Neural crest cell (in vitro differentiated cells): Measurements from ENCODE around the gene TBC1D10A. TPM values are rescaled to one million over a fixed set of nuclear protein-coding genes. Genes with fewer than 3 reads are reported as not detected.

Experiments
- DNase-seq: peaks from one replicate; pipeline ENCODE4 v3.0.0; 2021; ENCODE audit warnings: low read depth, mixed read lengths, low spot score
- H3K27ac Mint-ChIP-seq: one replicate; pipeline ENCODE4 v1.8.0; 2021; ENCODE audit warnings: mild to moderate bottlenecking, mixed read lengths; ENCODE audit not compliant: unreplicated experiment
- H3K27me3 Mint-ChIP-seq: 2 replicates; pipeline ENCODE4 v1.8.0; 2021; ENCODE audit warnings: low read depth, mild to moderate bottlenecking, mixed read lengths
- H3K36me3 Mint-ChIP-seq: 2 replicates; pipeline ENCODE4 v1.8.0; 2021; ENCODE audit warnings: low read depth, mild to moderate bottlenecking, mixed read lengths
- H3K4me1 Mint-ChIP-seq: 2 replicates; pipeline ENCODE4 v1.8.0; 2021; ENCODE audit warnings: mixed read lengths
- H3K4me3 Mint-ChIP-seq: one replicate; pipeline ENCODE4 v1.8.0; 2021; ENCODE audit warnings: mild to moderate bottlenecking, mixed read lengths
- H3K9me3 Mint-ChIP-seq: 2 replicates; pipeline ENCODE4 v1.8.0; 2021; ENCODE audit warnings: mixed read lengths
- total RNA-seq: library from RNA; stranded (reverse); gene quantifications from 2 replicates; pipeline ENCODE4 v1.2.1, GENCODE V29; 2021
- TF ChIP-seq, protein P1 (sequence below): fragments of 200-600 bp; sonication (generic); conservative IDR thresholded peaks from 2 replicates; pipeline ENCODE4 v1.5.0; 2021; ENCODE audit warnings: antibody characterized with exemption, mild to moderate bottlenecking

Gene TBC1D10A
- total RNA-seq, 1 donor from 2014 or later, result 8.5 TPM

DNA sequence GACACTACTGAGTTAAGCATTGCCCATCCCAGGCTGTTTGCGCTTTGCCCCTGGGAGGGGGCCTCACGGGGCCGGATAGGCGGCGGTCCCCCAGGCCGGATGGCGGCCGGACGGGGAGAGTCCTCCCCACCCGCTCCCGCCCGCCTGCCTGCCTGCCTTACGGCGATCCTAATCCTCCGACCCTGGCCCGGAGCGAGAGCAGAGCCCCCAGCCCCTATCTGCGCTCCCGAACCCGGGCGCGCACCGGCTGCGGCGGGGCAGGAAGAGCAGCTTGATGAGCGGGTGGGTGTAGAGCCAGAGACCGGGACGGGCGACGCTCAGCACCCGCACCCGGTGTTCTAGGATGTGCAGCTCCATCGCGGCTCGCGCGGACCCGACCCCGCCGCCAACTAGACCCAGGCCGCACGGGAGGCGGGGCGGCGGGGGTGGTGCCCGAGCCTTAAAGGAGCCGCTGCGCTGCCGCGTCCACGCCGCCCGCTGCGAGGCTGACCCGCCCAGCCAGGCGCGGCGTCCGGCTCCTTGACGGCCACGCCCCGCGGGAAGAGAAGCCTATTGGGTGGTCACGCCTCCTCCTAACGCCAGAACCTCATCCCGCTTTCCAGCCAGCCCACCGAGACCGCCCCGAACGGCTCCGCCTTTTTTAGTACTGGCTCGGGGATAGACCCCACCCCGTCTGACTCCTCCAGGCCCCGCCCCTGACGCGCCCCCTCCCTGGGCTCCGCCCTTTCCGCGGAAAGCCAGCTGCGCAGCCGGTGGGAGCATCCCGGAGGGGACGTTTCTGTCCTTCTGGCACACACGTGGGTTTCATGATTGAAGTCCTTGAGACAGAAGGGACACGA, 37.4 kb downstream of the TBC1D10A start, which contains the start of gene CASTOR1:
Gene CASTOR1 (minus strand): TSS at position 365 of the 839 bp plus-strand sequence. CDS start 8 bp downstream, at position 357.
- DNase-seq, result peak; percentile 95
- peaks cover 16% of the 10 kb centered on the region for H3K4me1 Mint-ChIP-seq
- H3K36me3 Mint-ChIP-seq, result no peaks in the 10 kb centered on the region
- TF ChIP-seq, protein P1, sequence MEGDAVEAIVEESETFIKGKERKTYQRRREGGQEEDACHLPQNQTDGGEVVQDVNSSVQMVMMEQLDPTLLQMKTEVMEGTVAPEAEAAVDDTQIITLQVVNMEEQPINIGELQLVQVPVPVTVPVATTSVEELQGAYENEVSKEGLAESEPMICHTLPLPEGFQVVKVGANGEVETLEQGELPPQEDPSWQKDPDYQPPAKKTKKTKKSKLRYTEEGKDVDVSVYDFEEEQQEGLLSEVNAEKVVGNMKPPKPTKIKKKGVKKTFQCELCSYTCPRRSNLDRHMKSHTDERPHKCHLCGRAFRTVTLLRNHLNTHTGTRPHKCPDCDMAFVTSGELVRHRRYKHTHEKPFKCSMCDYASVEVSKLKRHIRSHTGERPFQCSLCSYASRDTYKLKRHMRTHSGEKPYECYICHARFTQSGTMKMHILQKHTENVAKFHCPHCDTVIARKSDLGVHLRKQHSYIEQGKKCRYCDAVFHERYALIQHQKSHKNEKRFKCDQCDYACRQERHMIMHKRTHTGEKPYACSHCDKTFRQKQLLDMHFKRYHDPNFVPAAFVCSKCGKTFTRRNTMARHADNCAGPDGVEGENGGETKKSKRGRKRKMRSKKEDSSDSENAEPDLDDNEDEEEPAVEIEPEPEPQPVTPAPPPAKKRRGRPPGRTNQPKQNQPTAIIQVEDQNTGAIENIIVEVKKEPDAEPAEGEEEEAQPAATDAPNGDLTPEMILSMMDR, result no peak
- no peaks in the 10 kb centered on the region for H3K9me3 Mint-ChIP-seq
- H3K27me3 Mint-ChIP-seq, result peaks cover 3% of the 10 kb centered on the region
- peak within 1 kb of the TSS; percentile 94 for H3K4me3 Mint-ChIP-seq
- peak within 1 kb of the TSS; percentile 78 for H3K27ac Mint-ChIP-seq

- TF ChIP-seq, protein P1, result no peak
- H3K9me3 Mint-ChIP-seq, result no peaks in the 10 kb centered on the region
- H3K36me3 Mint-ChIP-seq, result no peaks in the 10 kb centered on the region
- no peak for DNase-seq
- H3K4me3 Mint-ChIP-seq, result peak overlapping the region; percentile 94
- peaks cover 3% of the 10 kb centered on the region for H3K27me3 Mint-ChIP-seq
- H3K27ac Mint-ChIP-seq, result peak overlapping the region; percentile 78
- H3K4me1 Mint-ChIP-seq, result peaks cover 16% of the 10 kb centered on the region
Observed at GRCh38 chr22:30288419-30289140, 38.2 kb downstream of the TBC1D10A start.

DNA sequence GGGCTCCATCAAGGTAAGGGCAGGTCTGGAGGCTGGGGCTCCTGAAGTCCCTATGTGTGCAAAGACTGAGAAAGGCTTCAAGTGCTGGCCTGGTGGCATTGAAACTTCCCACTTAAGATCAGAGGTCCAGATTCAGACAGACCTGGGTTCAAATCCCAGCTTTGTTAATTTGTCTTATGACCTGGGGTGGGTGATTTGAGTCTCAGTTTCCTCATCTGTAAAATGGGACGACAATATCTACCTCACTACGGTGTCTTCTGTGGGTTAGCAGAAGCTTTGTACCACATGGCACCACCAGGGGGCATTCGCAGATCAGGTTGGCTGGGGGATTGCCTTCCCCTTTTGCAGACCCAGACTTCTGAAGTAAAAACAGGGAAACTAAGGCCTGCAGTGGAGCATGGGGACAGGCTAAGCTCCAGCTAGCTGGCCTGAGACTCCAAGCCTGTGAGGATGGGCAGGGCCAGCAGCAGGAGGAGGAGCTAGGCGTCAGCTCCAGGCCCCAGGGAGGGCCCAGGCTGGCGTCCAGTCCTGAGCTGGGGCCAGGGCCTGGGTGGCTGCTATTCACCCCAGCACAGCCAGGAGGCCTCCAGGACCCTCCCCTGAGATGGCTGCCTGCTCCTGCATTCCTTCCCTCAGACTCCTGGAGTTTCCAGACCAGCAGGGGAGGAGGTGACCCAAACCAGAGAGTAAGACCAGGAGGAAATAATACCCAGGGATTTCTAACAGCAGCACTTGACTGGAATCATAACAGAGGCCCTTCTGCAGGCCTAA, 38.9 kb downstream of the TBC1D10A start:
- peaks cover 16% of the 10 kb centered on the region for H3K4me1 Mint-ChIP-seq
- DNase-seq, result peak; percentile 67
- H3K36me3 Mint-ChIP-seq, result no peaks in the 10 kb centered on the region
- no peaks in the 10 kb centered on the region for H3K9me3 Mint-ChIP-seq
- TF ChIP-seq, protein P1, result peak; percentile 82
- peak overlapping the region; percentile 78 for H3K27ac Mint-ChIP-seq
- H3K4me3 Mint-ChIP-seq, result peak overlapping the region; percentile 94
- H3K27me3 Mint-ChIP-seq, result peaks cover 3% of the 10 kb centered on the region

DNA sequence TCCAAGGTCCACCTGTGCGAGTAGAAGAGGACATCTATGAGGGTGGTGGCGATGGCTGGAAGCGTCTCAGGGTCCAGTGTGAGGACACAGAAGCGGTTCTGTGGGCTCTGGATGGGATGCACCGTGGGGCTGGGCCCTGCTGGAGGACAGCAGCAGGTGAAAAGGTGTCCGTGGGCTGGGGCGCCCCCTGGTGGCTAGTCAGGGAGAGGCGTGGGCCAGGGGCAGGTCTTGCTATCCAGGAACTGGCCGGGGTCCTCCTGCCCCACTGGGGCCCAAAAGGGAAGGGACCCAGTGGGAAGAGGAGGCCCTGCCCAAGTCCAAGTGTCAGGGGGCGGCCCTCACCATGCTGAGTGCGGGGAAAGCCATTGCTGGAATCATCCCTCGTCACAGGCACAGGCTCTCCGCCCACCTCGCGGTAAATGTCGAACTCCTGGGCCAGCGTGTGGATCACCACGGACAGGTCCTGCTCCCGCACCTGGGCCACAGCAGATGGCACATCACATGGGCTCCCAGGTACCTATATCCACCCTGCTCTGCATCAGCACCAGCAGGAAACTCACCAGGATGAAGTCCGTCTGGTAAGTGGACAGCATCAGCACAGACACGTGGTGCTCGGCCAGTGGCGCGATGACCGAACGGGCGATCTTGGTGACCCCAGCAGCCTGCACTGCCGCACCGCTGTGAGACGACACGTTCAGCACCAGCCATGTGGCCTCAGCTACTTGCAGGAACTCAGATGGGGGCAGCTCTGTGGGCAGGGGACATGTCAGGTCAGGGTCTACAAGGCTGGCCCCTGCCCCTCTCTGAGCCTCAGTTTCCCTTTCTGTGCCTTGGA, 39.7 kb downstream of the TBC1D10A start:
- Mint-ChIP-seq H3K9me3 (no peaks in the 10 kb centered on the region), H3K27me3 (peaks cover 3% of the 10 kb centered on the region), H3K36me3 (no peaks in the 10 kb centered on the region), H3K27ac (peak overlapping the region; percentile 19), H3K4me3 (peak overlapping the region; percentile 16), H3K4me1 (peaks cover 16% of the 10 kb centered on the region)
- peak; percentile 71 for DNase-seq
- TF ChIP-seq, protein P1, result peak; percentile 88
